Smooth muscle cell (in vitro differentiated cells): ENCODE measurements around the gene CROCC. TPM values are rescaled to one million over a fixed set of nuclear protein-coding genes. Genes with fewer than 3 reads are reported as not detected.
A peak's percentile ranks its signal among the peaks of the same experiment; 100 is the strongest.

ENCODE experiments used
- DNase-seq: peaks from one replicate; lab custom pipeline; 2025; ENCODE audit not compliant: unreplicated experiment; lab: John Stamatoyannopoulos, UW
- H2AFZ ChIP-seq: fragments of 200-600 bp; sonication (generic); 2 replicates; pipeline ENCODE4 v1.6.0; 2016; ENCODE audit warnings: antibody characterized with exemption, low read depth, mild to moderate bottlenecking
- H3F3A ChIP-seq: fragments of 200-600 bp; sonication (generic); 2 replicates; pipeline ENCODE4 v1.6.0; 2017; ENCODE audit warnings: antibody characterized with exemption, low read depth
- H3K27ac ChIP-seq: fragments of 200-600 bp; sonication (generic); 2 replicates; pipeline ENCODE4 v1.5.1; 2016; ENCODE audit warnings: low read depth, mild to moderate bottlenecking
- H3K27me3 ChIP-seq: fragments of 200-600 bp; sonication (generic); 2 replicates; pipeline ENCODE4 v1.6.1; 2016; ENCODE audit warnings: low read depth, mild to moderate bottlenecking
- H3K36me3 ChIP-seq: fragments of 200-600 bp; sonication (generic); 2 replicates; pipeline ENCODE4 v1.5.1; 2016; ENCODE audit warnings: low read depth
- H3K4me1 ChIP-seq: fragments of 200-600 bp; sonication (generic); 2 replicates; pipeline ENCODE4 v1.5.1; 2016; ENCODE audit warnings: low read depth
- H3K4me2 ChIP-seq: fragments of 200-600 bp; sonication (generic); 2 replicates; pipeline ENCODE4 v1.6.0; 2016; ENCODE audit warnings: mild to moderate bottlenecking
- H3K4me3 ChIP-seq: fragments of 200-600 bp; sonication (generic); 2 replicates; pipeline ENCODE4 v1.5.1; 2016; ENCODE audit warnings: mild to moderate bottlenecking
- H3K79me2 ChIP-seq: fragments of 200-600 bp; sonication (generic); 2 replicates; pipeline ENCODE4 v1.6.0; 2016; ENCODE audit warnings: low read depth, mild to moderate bottlenecking
- H3K9ac ChIP-seq: fragments of 200-600 bp; sonication (generic); 2 replicates; pipeline ENCODE4 v1.6.0; 2016; ENCODE audit warnings: low read depth
- H3K9me3 ChIP-seq: fragments of 200-600 bp; sonication (generic); replicated peaks from 2 replicates; pipeline ENCODE4 v1.5.1; 2016; ENCODE audit warnings: low read depth
- H4K20me1 ChIP-seq: fragments of 200-600 bp; sonication (generic); 2 replicates; pipeline ENCODE4 v1.6.0; 2016; ENCODE audit warnings: low read depth
- CTCF ChIP-seq: fragments of 200-600 bp; sonication (generic); IDR thresholded peaks from 2 replicates; pipeline ENCODE4 v1.5.1; 2017; ENCODE audit warnings: borderline replicate concordance, mild to moderate bottlenecking, antibody characterized with exemption; ENCODE audit not compliant: insufficient read depth, poor library complexity, severe bottlenecking
- WGBS: methylation state at CpG from one replicate; pipeline ENCODE4 v1.1.7; 2016; ENCODE audit warnings: low lambda C conversion rate; 5-methylcytosine and 5-hydroxymethylcytosine counted together
- polyA plus RNA-seq: library from polyadenylated mRNA; unstranded; fragments of >200 nt; fragmentation: Nextera tagmentation; extraction: Ambion mirVana; gene quantifications from 2 replicates; pipeline ENCODE4 v1.2.1, GENCODE V29; 2016
- total RNA-seq: library from RNA; depleted of rRNA; stranded (reverse); fragments of >200 nt; gene quantifications from 2 replicates; pipeline ENCODE4 v1.2.3, GENCODE V29; 2014

Gene CROCC
- total and polyA plus RNA-seq, 2 experiments from 2014 or later = 19.7 to 24.0 TPM

- Histone ChIP-seq H3K4me3 (peak overlapping the region; percentile 93), H3K27ac (peak overlapping the region; percentile 91), H3K36me3 (no peaks in the 10 kb centered on the region)
These were observed 56.4 kb downstream of the CROCC start for GRCh38 chr1:16978139-16978538.

GRCh38 chr1:16978567-16979474 lies 57.1 kb downstream of the CROCC start:
- Histone ChIP-seq H3F3A (peaks cover 3% of the 10 kb centered on the region), H3K79me2 (peaks cover 37% of the 10 kb centered on the region), H3K4me1 (peaks cover 30% of the 10 kb centered on the region), H3K4me3 (peak overlapping the region; percentile 93), H3K4me2 (peak overlapping the region; percentile 98), H3K27ac (peak overlapping the region; percentile 91), H3K36me3 (no peaks in the 10 kb centered on the region), H3K27me3 (no peaks in the 10 kb centered on the region), H3K9me3 (no peaks in the 10 kb centered on the region), H2AFZ (no peak overlapping the region), H4K20me1 (peaks cover 48% of the 10 kb centered on the region), H3K9ac (peak overlapping the region; percentile 91)
- no peak for TF ChIP-seq CTCF
- WGBS = 38% methylated on average over 17 of the region's 20 CpGs
- no peak for DNase-seq

More at GRCh38 chr1:16978139-16978538, 56.4 kb downstream of the CROCC start:
- Histone ChIP-seq H2AFZ (no peak overlapping the region), H3K9ac (peak overlapping the region; percentile 91), H3K4me2 (peak overlapping the region; percentile 98), H4K20me1 (peaks cover 52% of the 10 kb centered on the region), H3K27me3 (no peaks in the 10 kb centered on the region), H3K9me3 (no peaks in the 10 kb centered on the region), H3K4me1 (peaks cover 27% of the 10 kb centered on the region), H3K79me2 (peaks cover 37% of the 10 kb centered on the region), H3F3A (peaks cover 7% of the 10 kb centered on the region)
- 88% methylated on average over 4 of the region's 4 CpGs for WGBS
- no peak for TF ChIP-seq CTCF
- no peak for DNase-seq

GRCh38 chr1:16979475-16980327 lies 58.0 kb downstream of the CROCC start:
- H3K27ac ChIP-seq = peak overlapping the region; percentile 91
- peaks cover 48% of the 10 kb centered on the region for H4K20me1 ChIP-seq
- DNase-seq = no peak
- H3K9ac ChIP-seq = peak overlapping the region; percentile 91
- no peaks in the 10 kb centered on the region for H3K27me3 ChIP-seq
- 12% methylated on average over 21 of the region's 44 CpGs for WGBS
- peak overlapping the region; percentile 98 for H3K4me2 ChIP-seq
- peaks cover 3% of the 10 kb centered on the region for H3F3A ChIP-seq
- no peak for TF ChIP-seq CTCF
- H3K79me2 ChIP-seq = peaks cover 37% of the 10 kb centered on the region
- H3K9me3 ChIP-seq = no peaks in the 10 kb centered on the region
- H2AFZ ChIP-seq = no peak overlapping the region
- H3K4me1 ChIP-seq = peaks cover 30% of the 10 kb centered on the region
- H3K36me3 ChIP-seq = no peaks in the 10 kb centered on the region
- peak overlapping the region; percentile 93 for H3K4me3 ChIP-seq
